Peyer's patch (tissue), 4 donors: ENCODE results near the gene FUBP3. TPM values are rescaled to one million over a fixed set of nuclear protein-coding genes. Genes with fewer than 3 reads are reported as not detected.

Source experiments
- DNase-seq, 3 donors: peaks; one replicate each; pipeline ENCODE4 v3.0.0-alpha.2; 2017 to 2019
- H3K27ac ChIP-seq, 4 donors: fragments of 200-600 bp; sonication (generic); one replicate each; pipeline ENCODE4 v1.5.1; 2016 to 2019
- H3K27me3 ChIP-seq, 2 donors: fragments of 200-600 bp; sonication (generic); one replicate each; pipeline ENCODE4 v1.5.1; 2019
- H3K36me3 ChIP-seq, 3 donors: fragments of 200-600 bp; sonication (generic); one replicate each; pipeline ENCODE4 v1.5.1; 2016 to 2019
- H3K4me1 ChIP-seq, 4 donors: fragments of 200-600 bp; sonication (generic); one replicate each; pipeline ENCODE4 v1.5.1; 2016 to 2019
- H3K4me3 ChIP-seq, 4 donors: fragments of 200-600 bp; sonication (generic); 1 replicate in 3 of 4; 2 replicates in 1 of 4; pipeline ENCODE4 v1.5.1; 2016 to 2019; ENCODE audit warnings: mild to moderate bottlenecking in 1 of 4
- H3K9me3 ChIP-seq, 4 donors: fragments of 200-600 bp; sonication (generic); one replicate each; pipeline ENCODE4 v1.5.1; 2016 to 2019; ENCODE audit warnings: mild to moderate bottlenecking in 1 of 4
- CTCF ChIP-seq, 6 experiments: fragments of 450-650 bp in 4 of 6; fragments of 200-600 bp in 2 of 6; sonication (generic) in 1 of 6; IDR thresholded peaks; one replicate each; pipeline ENCODE4 v1.5.1; 2017 to 2019; ENCODE audit warnings: antibody characterized with exemption in 6 of 6, mild to moderate bottlenecking in 3 of 6, moderate library complexity in 1 of 6
- POLR2A ChIP-seq, 2 donors: fragments of 450-650 bp; IDR thresholded peaks; one replicate each; pipeline ENCODE4 v1.5.1; 2017; ENCODE audit warnings: antibody characterized with exemption in 2 of 2, mild to moderate bottlenecking in 2 of 2, moderate library complexity in 2 of 2
- total RNA-seq, 4 donors: library from RNA; depleted of rRNA; stranded (reverse); fragments of >200 nt; gene quantifications; one replicate each; pipeline ENCODE4 v1.1.0, GENCODE V29; 2016

FUBP3 gene
- total RNA-seq, 4 donors from 2014 or later: 27.3 to 57.8 (median 31.8) TPM

- Histone ChIP-seq H3K36me3 (no peaks in the 10 kb centered on the region), H3K4me3 (no peak overlapping the region), H3K4me1 (peaks cover 0 to 38% (median 16%) of the 10 kb centered on the region in 4 donors), H3K9me3 (no peaks in the 10 kb centered on the region), H3K27ac (no peak overlapping the region), H3K27me3 (peaks cover 0 to 52% of the 10 kb centered on the region in 2 donors)
- no peak for DNase-seq
- no peak for TF ChIP-seq POLR2A (IDR thresholded peaks at IDR 0.05)
- TF ChIP-seq CTCF (IDR thresholded peaks at IDR 0.05): no peak
Observed at GRCh38 chr9:130667120-130667435, 87.7 kb downstream of the FUBP3 start.

- Histone ChIP-seq H3K4me1 (peaks cover 0 to 27% (median 11%) of the 10 kb centered on the region in 4 donors), H3K27me3 (peaks cover 0 to 41% of the 10 kb centered on the region in 2 donors), H3K27ac (no peak overlapping the region), H3K36me3 (no peaks in the 10 kb centered on the region), H3K9me3 (no peaks in the 10 kb centered on the region), H3K4me3 (no peak overlapping the region)
- no peak for DNase-seq
- TF ChIP-seq POLR2A (IDR thresholded peaks at IDR 0.05) (no peak), CTCF (IDR thresholded peaks at IDR 0.05) (no peak)
Observed at GRCh38 chr9:130668196-130668595, 88.8 kb downstream of the FUBP3 start.

GRCh38 chr9:130668659-130669058, 89.3 kb downstream of the FUBP3 start:
- Histone ChIP-seq H3K4me3 (no peak overlapping the region), H3K9me3 (no peaks in the 10 kb centered on the region), H3K4me1 (peaks cover 0 to 22% (median 9%) of the 10 kb centered on the region in 4 donors), H3K27me3 (peaks cover 0 to 37% of the 10 kb centered on the region in 2 donors), H3K27ac (no peak overlapping the region), H3K36me3 (no peaks in the 10 kb centered on the region)
- TF ChIP-seq CTCF (IDR thresholded peaks at IDR 0.05): no peak
- TF ChIP-seq POLR2A (IDR thresholded peaks at IDR 0.05): no peak
- no peak for DNase-seq

- TF ChIP-seq CTCF (IDR thresholded peaks at IDR 0.05): no peak
- no peak for TF ChIP-seq POLR2A (IDR thresholded peaks at IDR 0.05)
Observed at GRCh38 chr9:130669965-130670364, 90.6 kb downstream of the FUBP3 start.

GRCh38 chr9:130670644-130671043, 91.3 kb downstream of the FUBP3 start:
- no peaks in the 10 kb centered on the region for H3K36me3 ChIP-seq
- DNase-seq: no peak
- TF ChIP-seq CTCF (IDR thresholded peaks at IDR 0.05) (no peak), POLR2A (IDR thresholded peaks at IDR 0.05) (no peak)
- H3K27me3 ChIP-seq: peaks cover 0 to 17% of the 10 kb centered on the region in 2 donors
- no peak overlapping the region for H3K4me3 ChIP-seq
- H3K9me3 ChIP-seq: no peaks in the 10 kb centered on the region
- peaks cover 0 to 8% (median 1%) of the 10 kb centered on the region in 4 donors for H3K4me1 ChIP-seq
- no peak overlapping the region for H3K27ac ChIP-seq

More at GRCh38 chr9:130669965-130670364, 90.6 kb downstream of the FUBP3 start:
- Histone ChIP-seq H3K27ac (no peak overlapping the region), H3K27me3 (peaks cover 0 to 24% of the 10 kb centered on the region in 2 donors), H3K4me3 (no peak overlapping the region), H3K4me1 (peaks cover 0 to 10% (median 4%) of the 10 kb centered on the region in 4 donors), H3K9me3 (no peaks in the 10 kb centered on the region), H3K36me3 (no peaks in the 10 kb centered on the region)
- DNase-seq: no peak

GRCh38 chr9:130672466-130672865, 93.1 kb downstream of the FUBP3 start:
- Histone ChIP-seq H3K27me3 (no peaks in the 10 kb centered on the region), H3K4me1 (no peaks in the 10 kb centered on the region), H3K9me3 (no peaks in the 10 kb centered on the region), H3K27ac (no peak overlapping the region), H3K36me3 (no peaks in the 10 kb centered on the region), H3K4me3 (no peak overlapping the region)
- TF ChIP-seq CTCF (IDR thresholded peaks at IDR 0.05) (no peak), POLR2A (IDR thresholded peaks at IDR 0.05) (no peak)
- no peak for DNase-seq
